Neural cell (in vitro differentiated cells): ENCODE data around the gene ADGRA1. TPM values are rescaled to one million over a fixed set of nuclear protein-coding genes. Genes with fewer than 3 reads are reported as not detected.

Experiments used
- H2AFZ ChIP-seq: fragments of 200-600, 300-800 bp; sonication (generic), shearing (Covaris generic); 2 replicates; pipeline ENCODE4 v1.6.0; 2014; ENCODE audit warnings: low read depth, mild to moderate bottlenecking, antibody characterized with exemption, low read length, moderate library complexity
- H3F3A ChIP-seq: fragments of 200-600 bp; shearing (Covaris generic); 2 replicates; pipeline ENCODE4 v1.6.1; 2016; ENCODE audit warnings: mild to moderate bottlenecking, moderate library complexity, mixed read lengths, antibody characterized with exemption, low read length; ENCODE audit not compliant: insufficient read depth, poor library complexity, severe bottlenecking
- H3K27ac ChIP-seq: fragments of 200-600, 300-800 bp; sonication (generic), shearing (Covaris generic); 2 replicates; pipeline ENCODE4 v1.5.1; 2014; ENCODE audit warnings: mild to moderate bottlenecking, low read length, moderate library complexity
- H3K27me3 ChIP-seq: fragments of 300-800, 200-600 bp; sonication (generic), shearing (Covaris generic); 2 replicates; pipeline ENCODE4 v1.6.0; 2014; ENCODE audit warnings: mild to moderate bottlenecking, low read depth, low read length, moderate library complexity; ENCODE audit not compliant: insufficient read depth
- H3K36me3 ChIP-seq: fragments of 300-800, 200-600 bp; sonication (generic), shearing (Covaris generic); 2 replicates; pipeline ENCODE4 v1.5.1; 2014; ENCODE audit warnings: mild to moderate bottlenecking, antibody characterized with exemption, low read length, moderate library complexity; ENCODE audit not compliant: insufficient read depth
- H3K4me2 ChIP-seq: fragments of 300-800, 200-600 bp; sonication (generic), shearing (Covaris generic); 2 replicates; pipeline ENCODE4 v1.6.0; 2014; ENCODE audit warnings: mild to moderate bottlenecking, low read length
- H3K4me3 ChIP-seq: fragments of 300-800, 200-600 bp; sonication (generic), shearing (Covaris generic); 2 replicates; pipeline ENCODE4 v1.5.1; 2014; ENCODE audit warnings: mild to moderate bottlenecking, low read length, moderate library complexity
- H3K79me2 ChIP-seq: fragments of 200-600 bp; shearing (Covaris generic); replicated peaks from 2 replicates; pipeline ENCODE4 v1.6.0; 2014; ENCODE audit warnings: mild to moderate bottlenecking, low read length, moderate library complexity; ENCODE audit not compliant: insufficient read depth
- H3K9ac ChIP-seq: fragments of 300-800, 200-600 bp; sonication (generic), shearing (Covaris generic); 2 replicates; pipeline ENCODE4 v1.6.1; 2016; ENCODE audit warnings: mild to moderate bottlenecking, low read length, mixed read lengths
- H3K9me2 ChIP-seq: fragments of 200-600 bp; shearing (Covaris generic); 2 replicates; pipeline ENCODE4 v1.6.1; 2016; ENCODE audit warnings: mild to moderate bottlenecking, low read length, mixed read lengths; ENCODE audit not compliant: insufficient read depth
- H3K9me3 ChIP-seq: fragments of 200-600, 300-800 bp; sonication (generic), shearing (Covaris generic); 2 replicates; pipeline ENCODE4 v1.6.1; 2016; ENCODE audit warnings: mild to moderate bottlenecking, mixed run types, low read length, moderate library complexity, mixed read lengths
- H4K20me1 ChIP-seq: fragments of 200-600 bp; shearing (Covaris generic); 2 replicates; pipeline ENCODE4 v1.6.1; 2016; ENCODE audit warnings: mild to moderate bottlenecking, mixed run types; ENCODE audit not compliant: insufficient read depth
- CTCF ChIP-seq: fragments of 450-650 bp; IDR thresholded peaks from 2 replicates; pipeline ENCODE4 v1.5.1; 2014; ENCODE audit warnings: antibody characterized with exemption, mild to moderate bottlenecking, moderate library complexity; ENCODE audit not compliant: poor library complexity, severe bottlenecking
- EP300 ChIP-seq: fragments of 450-650 bp; conservative IDR thresholded peaks from 2 replicates; pipeline ENCODE4 v1.6.1; 2014; ENCODE audit warnings: antibody characterized with exemption, mild to moderate bottlenecking, moderate library complexity; ENCODE audit not compliant: poor library complexity, severe bottlenecking
- EZH2 ChIP-seq: fragments of 200-600, 300-800 bp; shearing (Covaris generic), sonication (generic); IDR thresholded peaks from 2 replicates; pipeline ENCODE4 v1.6.1; 2014; ENCODE audit warnings: antibody characterized with exemption, low read length, borderline replicate concordance, mild to moderate bottlenecking; ENCODE audit not compliant: insufficient read depth, poor library complexity, severe bottlenecking
- MXI1 ChIP-seq: fragments of 450-650 bp; conservative IDR thresholded peaks from 2 replicates; pipeline ENCODE4 v1.6.1; 2014; ENCODE audit warnings: antibody characterized with exemption, mild to moderate bottlenecking; ENCODE audit not compliant: poor library complexity, severe bottlenecking
- POLR2AphosphoS5 ChIP-seq: IDR thresholded peaks from 2 replicates; pipeline ENCODE4 v1.6.1; 2012
- RAD21 ChIP-seq: fragments of 450-650 bp; conservative IDR thresholded peaks from 2 replicates; pipeline ENCODE4 v1.6.1; 2014; ENCODE audit warnings: antibody characterized with exemption, mild to moderate bottlenecking, moderate library complexity
- REST ChIP-seq: IDR thresholded peaks from 2 replicates; pipeline ENCODE4 v1.6.1; 2012; ENCODE audit warnings: borderline replicate concordance
- SMC3 ChIP-seq: fragments of 450-650 bp; conservative IDR thresholded peaks from 2 replicates; pipeline ENCODE4 v1.6.1; 2014; ENCODE audit warnings: antibody characterized with exemption, mild to moderate bottlenecking, moderate library complexity; ENCODE audit not compliant: poor library complexity
- TAF1 ChIP-seq: IDR thresholded peaks from 2 replicates; pipeline ENCODE4 v1.6.1; 2012; ENCODE audit warnings: low read depth
- polyA plus RNA-seq: library from polyadenylated mRNA; depleted of rRNA; stranded (reverse); fragments of >200 nt; gene quantifications from 2 replicates; pipeline ENCODE4 v1.2.3, GENCODE V29; 2014

Gene ADGRA1
- polyA plus RNA-seq, 1 donor from 2014 or later, result 2.2 TPM

- Histone ChIP-seq H3K79me2 (no peaks in the 10 kb centered on the region), H3K36me3 (no peaks in the 10 kb centered on the region)
Measured at GRCh38 chr10:133103311-133103910, 15.7 kb downstream of the ADGRA1 start.

More at GRCh38 chr10:133103311-133103910, 15.7 kb downstream of the ADGRA1 start:
- H3F3A ChIP-seq, result no peaks in the 10 kb centered on the region
- peak overlapping the region; percentile 92 for H3K27ac ChIP-seq
- H3K9me2 ChIP-seq, result no peaks in the 10 kb centered on the region
- H3K9me3 ChIP-seq, result peaks cover 15% of the 10 kb centered on the region
- peak overlapping the region; percentile 51 for H3K4me2 ChIP-seq
- H2AFZ ChIP-seq, result no peak overlapping the region
- H3K4me3 ChIP-seq, result peak overlapping the region; percentile 45
- TF ChIP-seq EZH2 (no peak), POLR2AphosphoS5 (no peak), REST (no peak), CTCF (no peak), RAD21 (no peak), SMC3 (no peak), EP300 (no peak), MXI1 (no peak), TAF1 (no peak)
- no peaks in the 10 kb centered on the region for H4K20me1 ChIP-seq
- peak overlapping the region; percentile 72 for H3K9ac ChIP-seq
- H3K27me3 ChIP-seq, result no peaks in the 10 kb centered on the region
